BE2C (cell line): ENCODE results near the gene SSH3.
A peak's percentile ranks its signal among the peaks of the same experiment; 100 is the strongest.
"Not testable (repeated sequence)": the region's sequence is repeated elsewhere in the genome, so short reads cannot be mapped to it uniquely, and the experiment has no call there.

ENCODE experiments used
- DNase-seq: peaks from one replicate; pipeline ENCODE4 v3.0.0-alpha.2; 2020
- H3K27me3 ChIP-seq: fragments of 250-450 bp; sonication (Bioruptor Pico); 2 replicates; pipeline ENCODE4 v1.5.1; 2020; ENCODE audit warnings: mild to moderate bottlenecking
- H3K36me3 ChIP-seq: fragments of 250-450 bp; sonication (Bioruptor Pico); 2 replicates; pipeline ENCODE4 v1.5.1; 2020; ENCODE audit warnings: mild to moderate bottlenecking
- H3K4me1 ChIP-seq: fragments of 250-450 bp; sonication (Bioruptor Pico); 2 replicates; pipeline ENCODE4 v1.5.1; 2020
- H3K4me3 ChIP-seq: 2 replicates; pipeline ENCODE4 v1.5.1; 2011; ENCODE audit warnings: low read depth, low read length
- H3K9me3 ChIP-seq: fragments of 250-450 bp; sonication (Bioruptor Pico); 2 replicates; pipeline ENCODE4 v1.5.1; 2020
- TF ChIP-seq, protein P1 (sequence below): IDR thresholded peaks from 2 replicates; pipeline ENCODE4 v1.5.1; 2012; ENCODE audit warnings: mild to moderate bottlenecking, low read depth, low read length

SSH3 gene

DNA sequence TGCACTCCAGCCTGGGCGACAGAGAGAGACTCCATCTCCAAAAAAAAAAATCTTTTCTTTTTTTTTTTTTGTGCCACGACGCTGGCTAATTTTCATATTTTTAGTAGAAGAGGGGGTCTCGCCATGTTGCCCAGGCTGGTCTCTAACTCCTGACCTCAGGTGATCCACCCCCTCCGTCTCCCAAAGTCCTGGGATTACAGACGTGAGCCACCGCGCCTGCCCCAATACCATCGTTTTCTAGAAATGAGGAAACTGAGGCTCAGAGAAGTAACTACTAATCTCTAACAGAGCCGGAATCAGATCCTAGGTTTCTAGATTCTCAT lies 13.5 kb downstream of the SSH3 start:
- Histone ChIP-seq H3K9me3 (no peaks in the 10 kb centered on the region), H3K4me1 (peaks cover 2% of the 10 kb centered on the region; the same call in 1 of the 2 replicates), H3K36me3 (no peaks in the 10 kb centered on the region), H3K27me3 (no peaks in the 10 kb centered on the region), H3K4me3 (peak overlapping the region; percentile 85)
- TF ChIP-seq, protein P1, sequence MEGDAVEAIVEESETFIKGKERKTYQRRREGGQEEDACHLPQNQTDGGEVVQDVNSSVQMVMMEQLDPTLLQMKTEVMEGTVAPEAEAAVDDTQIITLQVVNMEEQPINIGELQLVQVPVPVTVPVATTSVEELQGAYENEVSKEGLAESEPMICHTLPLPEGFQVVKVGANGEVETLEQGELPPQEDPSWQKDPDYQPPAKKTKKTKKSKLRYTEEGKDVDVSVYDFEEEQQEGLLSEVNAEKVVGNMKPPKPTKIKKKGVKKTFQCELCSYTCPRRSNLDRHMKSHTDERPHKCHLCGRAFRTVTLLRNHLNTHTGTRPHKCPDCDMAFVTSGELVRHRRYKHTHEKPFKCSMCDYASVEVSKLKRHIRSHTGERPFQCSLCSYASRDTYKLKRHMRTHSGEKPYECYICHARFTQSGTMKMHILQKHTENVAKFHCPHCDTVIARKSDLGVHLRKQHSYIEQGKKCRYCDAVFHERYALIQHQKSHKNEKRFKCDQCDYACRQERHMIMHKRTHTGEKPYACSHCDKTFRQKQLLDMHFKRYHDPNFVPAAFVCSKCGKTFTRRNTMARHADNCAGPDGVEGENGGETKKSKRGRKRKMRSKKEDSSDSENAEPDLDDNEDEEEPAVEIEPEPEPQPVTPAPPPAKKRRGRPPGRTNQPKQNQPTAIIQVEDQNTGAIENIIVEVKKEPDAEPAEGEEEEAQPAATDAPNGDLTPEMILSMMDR, result no peak
- no peak for DNase-seq

DNA sequence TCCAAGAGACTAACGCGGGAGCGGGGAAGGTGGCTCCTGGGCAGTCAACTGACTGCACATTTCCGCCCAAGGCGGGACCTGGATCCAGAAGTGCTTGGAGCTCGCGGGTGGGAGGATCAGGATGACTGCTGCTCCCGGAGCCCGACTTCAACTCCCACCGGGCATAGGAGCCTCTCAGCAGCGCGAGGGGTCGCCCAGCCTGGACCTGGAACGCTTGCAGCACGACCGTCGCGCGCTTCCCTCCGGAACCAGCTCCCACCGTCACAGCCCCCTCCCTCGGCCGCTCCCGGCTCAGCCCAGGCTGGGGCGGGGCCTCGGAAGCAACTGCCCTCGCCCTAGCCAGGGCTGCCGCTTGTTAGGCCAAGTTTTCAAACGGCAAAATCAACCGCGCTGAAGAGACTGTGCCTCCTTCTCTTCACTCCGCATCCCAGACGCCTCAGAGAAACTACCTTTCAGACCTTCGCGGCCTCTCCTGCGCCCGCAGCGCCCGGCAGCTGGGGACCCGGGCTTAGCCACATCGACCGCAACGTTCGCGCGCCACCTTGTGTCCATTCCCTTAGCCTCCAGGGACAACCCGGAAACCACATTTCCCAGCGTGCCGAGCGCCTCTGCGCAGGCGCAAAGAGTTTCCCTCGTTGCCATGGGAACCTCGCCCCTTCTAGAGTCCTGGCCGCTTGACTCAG lies 14.0 kb downstream of the SSH3 start:
- H3K36me3 ChIP-seq, result no peaks in the 10 kb centered on the region
- peaks cover 2% of the 10 kb centered on the region; the same call in 1 of the 2 replicates for H3K4me1 ChIP-seq
- H3K27me3 ChIP-seq, result no peaks in the 10 kb centered on the region
- H3K9me3 ChIP-seq, result no peaks in the 10 kb centered on the region
- TF ChIP-seq, protein P1, result peak; percentile 92
- H3K4me3 ChIP-seq, result peak overlapping the region; percentile 85
- DNase-seq, result peak; percentile 98

DNA sequence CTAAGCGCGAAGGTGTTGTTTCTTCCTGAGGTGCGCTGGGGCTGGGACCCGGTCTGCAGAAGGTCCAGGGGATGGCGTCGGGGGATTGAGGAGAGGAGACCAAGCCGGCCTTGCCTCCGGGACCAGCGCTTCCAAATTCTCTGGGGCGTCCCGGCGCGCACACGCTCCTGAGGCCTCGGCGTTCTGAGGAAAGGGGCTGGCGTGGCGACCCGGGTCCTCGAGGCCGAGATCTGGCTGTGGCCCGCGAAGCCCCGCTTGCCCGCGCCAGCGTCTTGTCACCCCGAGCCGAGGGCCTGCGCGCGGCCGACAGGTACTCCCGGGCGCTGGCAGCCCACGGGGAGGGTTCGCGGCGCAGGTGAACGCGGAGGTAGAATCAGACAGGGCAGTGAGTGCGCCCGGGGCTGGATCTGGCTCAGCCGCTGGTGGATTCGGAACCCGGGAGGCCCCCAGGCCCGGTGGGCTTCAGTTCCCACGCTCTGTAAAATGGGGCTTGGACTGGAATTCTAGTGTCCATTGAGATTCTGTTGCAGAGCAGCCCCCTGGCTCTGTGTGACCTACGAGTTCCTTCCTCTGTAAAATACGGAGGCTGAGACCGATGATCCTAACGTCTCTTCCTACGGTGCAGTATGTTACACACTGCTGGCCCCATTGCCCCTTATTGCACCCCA lies 14.7 kb downstream of the SSH3 start:
- H3K4me3 ChIP-seq, result peak overlapping the region; percentile 85
- no peak for DNase-seq
- no peaks in the 10 kb centered on the region for H3K4me1 ChIP-seq
- TF ChIP-seq, protein P1, result no peak
- no peaks in the 10 kb centered on the region for H3K9me3 ChIP-seq
- H3K36me3 ChIP-seq, result no peaks in the 10 kb centered on the region
- no peaks in the 10 kb centered on the region for H3K27me3 ChIP-seq

DNA sequence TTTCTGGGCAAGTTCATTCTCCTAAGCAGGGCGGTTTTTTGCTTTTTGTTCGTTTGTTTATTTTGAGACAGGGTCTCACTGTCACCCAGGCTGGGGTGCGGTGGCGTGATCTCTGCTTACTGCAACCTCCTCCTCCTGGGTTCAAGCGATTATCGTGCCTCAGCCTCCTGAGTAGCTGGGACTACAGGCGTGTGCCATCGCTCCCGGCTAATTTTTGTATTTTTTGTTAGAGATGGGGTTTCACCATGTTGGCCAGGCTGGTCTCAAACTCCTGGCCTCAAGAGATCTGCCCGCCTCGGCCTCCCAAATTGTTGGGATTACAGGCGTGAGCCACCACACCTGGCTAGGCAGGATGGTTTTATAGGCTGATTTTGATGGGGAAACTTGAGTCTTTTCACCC lies 15.5 kb downstream of the SSH3 start:
- H3K9me3 ChIP-seq, DNase-seq: not testable (repeated sequence)
- peak overlapping the region; percentile 85 for H3K4me3 ChIP-seq

DNA sequence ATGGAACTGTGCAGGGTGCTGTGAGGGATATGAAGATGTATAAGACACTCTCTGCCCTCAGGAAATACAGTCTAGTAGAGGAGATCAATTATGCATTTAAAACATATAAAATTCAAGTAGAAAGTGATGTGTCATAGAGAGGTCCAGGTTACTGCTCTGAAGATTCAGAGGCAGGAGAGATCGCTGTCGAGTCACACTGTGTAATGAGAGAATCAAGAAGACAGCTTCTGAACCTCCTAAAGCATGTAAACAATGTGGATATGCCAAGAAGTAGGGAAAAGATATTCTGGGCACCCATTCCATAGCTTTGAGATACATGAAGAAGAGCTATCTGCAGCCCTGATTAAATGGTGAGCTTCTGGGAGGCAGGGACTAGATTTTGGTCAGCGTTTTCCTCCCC lies 16.7 kb downstream of the SSH3 start:
- no peaks in the 10 kb centered on the region for H3K36me3 ChIP-seq
- no peaks in the 10 kb centered on the region for H3K9me3 ChIP-seq
- TF ChIP-seq, protein P1, result no peak
- H3K27me3 ChIP-seq, result no peaks in the 10 kb centered on the region
- no peak overlapping the region for H3K4me3 ChIP-seq
- DNase-seq, result no peak
- no peaks in the 10 kb centered on the region for H3K4me1 ChIP-seq

More for the DNA sequence above, 15.5 kb downstream of the SSH3 start:
- H3K4me1 ChIP-seq, H3K27me3 ChIP-seq, H3K36me3 ChIP-seq: not testable (repeated sequence)

DNA sequence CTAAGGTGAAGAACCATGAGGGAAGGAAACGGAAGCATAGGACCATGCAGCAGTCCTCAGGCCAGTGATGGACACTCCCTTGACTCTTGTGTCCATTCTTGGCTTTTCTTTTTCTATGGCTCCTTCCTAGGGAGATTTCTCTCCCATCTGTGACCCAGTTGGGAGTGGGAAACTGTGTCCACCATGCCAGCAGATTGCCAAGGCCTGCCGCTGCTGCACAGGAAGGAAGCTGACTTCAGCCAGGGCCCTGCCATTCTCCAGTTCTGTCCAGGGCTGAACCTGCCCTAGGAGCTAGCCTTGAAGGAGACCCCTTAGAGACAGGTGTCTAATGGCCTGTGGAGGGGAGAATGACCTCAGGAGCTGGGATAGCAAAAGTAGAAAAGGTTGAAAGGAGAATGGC lies 17.4 kb downstream of the SSH3 start:
- no peaks in the 10 kb centered on the region for H3K4me1 ChIP-seq
- H3K36me3 ChIP-seq, result no peaks in the 10 kb centered on the region
- H3K4me3 ChIP-seq, result no peak overlapping the region
- H3K27me3 ChIP-seq, result no peaks in the 10 kb centered on the region
- no peak for DNase-seq
- TF ChIP-seq, protein P1, result no peak
- no peaks in the 10 kb centered on the region for H3K9me3 ChIP-seq
